ENCODE results near the gene RAVER2. TPM values are rescaled to one million over a fixed set of nuclear protein-coding genes. Genes with fewer than 3 reads are reported as not detected.

The RAVER2 gene
- total RNA-seq, 1 experiment from 2014 or later = 13.3 TPM

DNA sequence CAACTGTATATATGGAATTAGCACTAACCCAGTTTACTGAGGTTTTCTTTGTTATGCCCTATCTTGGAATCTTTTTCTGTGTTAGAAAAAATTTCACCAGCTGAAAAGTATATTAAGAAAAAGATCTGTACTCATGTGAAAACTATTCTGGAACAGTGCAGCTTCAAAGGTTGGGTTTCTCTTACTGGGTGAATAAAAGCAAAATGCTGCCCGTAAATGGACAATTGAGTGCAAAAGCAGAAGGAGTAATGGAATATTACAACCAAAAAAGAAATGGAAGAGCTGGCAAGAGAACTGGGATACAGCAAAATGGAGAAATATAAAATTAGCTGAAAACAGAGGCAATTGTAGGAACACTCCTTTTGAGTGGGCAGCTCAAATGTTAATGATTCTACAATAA, 17.0 kb upstream of the RAVER2 start:
- no peak overlapping the region for H2BK15ac ChIP-seq (ENCODE audit: low read depth, low read length)
- no peaks in the 10 kb centered on the region for H3K23me2 ChIP-seq (ENCODE audit: insufficient read length, low read depth, low read length, poor library complexity, severe bottlenecking)
- peaks cover 4 to 5% of the 10 kb centered on the region in 2 experiments; a peak in 2 of 4 replicates for H3K4me1 Mint-ChIP-seq
- no peaks in the 10 kb centered on the region for H3K79me1 ChIP-seq (ENCODE audit: insufficient read depth, low read depth, low read length, poor library complexity, severe bottlenecking)
- H3T11ph ChIP-seq (ENCODE audit: low read length) = no peak overlapping the region
- H3K4me2 ChIP-seq (ENCODE audit: insufficient read depth, insufficient read length, low read length) = no peak overlapping the region
- peaks cover 12% of the 10 kb centered on the region for H3K27me3 Mint-ChIP-seq (ENCODE audit: low read depth)
- no CpG with 5 or more reads among the region's 1 CpG for WGBS (ENCODE audit: extremely low coverage, insufficient read length, low lambda C conversion rate)
- H3K23ac ChIP-seq (ENCODE audit: insufficient read length, low read depth, low read length) = no peak overlapping the region
- H3K27me3 ChIP-seq (ENCODE audit: insufficient read depth, low read length) = no peaks in the 10 kb centered on the region
- H3K56ac ChIP-seq (ENCODE audit: insufficient read length, low read depth, low read length) = no peak overlapping the region
- no peak overlapping the region for H2AK5ac ChIP-seq (ENCODE audit: insufficient read length, low read length)
- no peak overlapping the region for H3K9ac ChIP-seq (ENCODE audit: extremely low read depth, insufficient read length, low read length)
- H3K79me2 ChIP-seq (ENCODE audit: insufficient read depth, low read length) = no peaks in the 10 kb centered on the region
- H2BK120ac ChIP-seq (ENCODE audit: low read depth, low read length, poor library complexity, severe bottlenecking) = no peak overlapping the region
- no peaks in the 10 kb centered on the region for H3K4me1 ChIP-seq (ENCODE audit: insufficient read depth, low read length)
- no peaks in the 10 kb centered on the region for H3K9me3 ChIP-seq (ENCODE audit: control insufficient read depth, low read depth, low read length)
- no peak overlapping the region for H3K14ac ChIP-seq (ENCODE audit: insufficient read depth, low read length)
- H3K27ac Mint-ChIP-seq = no peak overlapping the region
- no peak overlapping the region for H3K27ac ChIP-seq (ENCODE audit: insufficient read length, low read depth, low read length)
- no peak overlapping the region for H3K4ac ChIP-seq (ENCODE audit: low read depth, low read length)
- H3K4me3 Mint-ChIP-seq = no peak overlapping the region
- no peak overlapping the region for H4K8ac ChIP-seq (replicated peaks; ENCODE audit: insufficient read length, low read depth, low read length)
- no peaks in the 10 kb centered on the region for H3K9me3 Mint-ChIP-seq
- H3K18ac ChIP-seq (ENCODE audit: insufficient read length, low read depth, low read length) = no peak overlapping the region
- no peaks in the 10 kb centered on the region for H4K20me1 ChIP-seq (ENCODE audit: control insufficient read depth, insufficient read depth, insufficient read length)
- no peak overlapping the region for H4K91ac ChIP-seq (ENCODE audit: insufficient read length, low read depth, low read length)
- no peaks in the 10 kb centered on the region for H3K36me3 Mint-ChIP-seq (ENCODE audit: insufficient read depth in 1 of 3, low read depth in 3 of 3)
- TF ChIP-seq, protein P1, sequence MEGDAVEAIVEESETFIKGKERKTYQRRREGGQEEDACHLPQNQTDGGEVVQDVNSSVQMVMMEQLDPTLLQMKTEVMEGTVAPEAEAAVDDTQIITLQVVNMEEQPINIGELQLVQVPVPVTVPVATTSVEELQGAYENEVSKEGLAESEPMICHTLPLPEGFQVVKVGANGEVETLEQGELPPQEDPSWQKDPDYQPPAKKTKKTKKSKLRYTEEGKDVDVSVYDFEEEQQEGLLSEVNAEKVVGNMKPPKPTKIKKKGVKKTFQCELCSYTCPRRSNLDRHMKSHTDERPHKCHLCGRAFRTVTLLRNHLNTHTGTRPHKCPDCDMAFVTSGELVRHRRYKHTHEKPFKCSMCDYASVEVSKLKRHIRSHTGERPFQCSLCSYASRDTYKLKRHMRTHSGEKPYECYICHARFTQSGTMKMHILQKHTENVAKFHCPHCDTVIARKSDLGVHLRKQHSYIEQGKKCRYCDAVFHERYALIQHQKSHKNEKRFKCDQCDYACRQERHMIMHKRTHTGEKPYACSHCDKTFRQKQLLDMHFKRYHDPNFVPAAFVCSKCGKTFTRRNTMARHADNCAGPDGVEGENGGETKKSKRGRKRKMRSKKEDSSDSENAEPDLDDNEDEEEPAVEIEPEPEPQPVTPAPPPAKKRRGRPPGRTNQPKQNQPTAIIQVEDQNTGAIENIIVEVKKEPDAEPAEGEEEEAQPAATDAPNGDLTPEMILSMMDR (conservative IDR thresholded peaks at IDR 0.05) = no peak
- no peak overlapping the region for H2BK12ac ChIP-seq (ENCODE audit: insufficient read length, low read depth, low read length)
- no peak overlapping the region for H2BK20ac ChIP-seq (ENCODE audit: low read depth, low read length, poor library complexity, severe bottlenecking)
- H2BK5ac ChIP-seq (ENCODE audit: insufficient read length, low read length) = no peak overlapping the region
- no peak overlapping the region for H2AFZ ChIP-seq (ENCODE audit: low read length)
- DNase-seq = no peak
- no peak overlapping the region for H4K5ac ChIP-seq (ENCODE audit: insufficient read length, low read depth, low read length)

Measured in H9 (cell line).